Stimulated activated naive CD4-positive, alpha-beta T cell (primary cell): ENCODE measurements around the gene CDH6.

Experiments
- DNase-seq, 6 experiments: peaks; one replicate each; lab custom pipeline; 2025; lab: John Stamatoyannopoulos, UW

CDH6 gene

DNA sequence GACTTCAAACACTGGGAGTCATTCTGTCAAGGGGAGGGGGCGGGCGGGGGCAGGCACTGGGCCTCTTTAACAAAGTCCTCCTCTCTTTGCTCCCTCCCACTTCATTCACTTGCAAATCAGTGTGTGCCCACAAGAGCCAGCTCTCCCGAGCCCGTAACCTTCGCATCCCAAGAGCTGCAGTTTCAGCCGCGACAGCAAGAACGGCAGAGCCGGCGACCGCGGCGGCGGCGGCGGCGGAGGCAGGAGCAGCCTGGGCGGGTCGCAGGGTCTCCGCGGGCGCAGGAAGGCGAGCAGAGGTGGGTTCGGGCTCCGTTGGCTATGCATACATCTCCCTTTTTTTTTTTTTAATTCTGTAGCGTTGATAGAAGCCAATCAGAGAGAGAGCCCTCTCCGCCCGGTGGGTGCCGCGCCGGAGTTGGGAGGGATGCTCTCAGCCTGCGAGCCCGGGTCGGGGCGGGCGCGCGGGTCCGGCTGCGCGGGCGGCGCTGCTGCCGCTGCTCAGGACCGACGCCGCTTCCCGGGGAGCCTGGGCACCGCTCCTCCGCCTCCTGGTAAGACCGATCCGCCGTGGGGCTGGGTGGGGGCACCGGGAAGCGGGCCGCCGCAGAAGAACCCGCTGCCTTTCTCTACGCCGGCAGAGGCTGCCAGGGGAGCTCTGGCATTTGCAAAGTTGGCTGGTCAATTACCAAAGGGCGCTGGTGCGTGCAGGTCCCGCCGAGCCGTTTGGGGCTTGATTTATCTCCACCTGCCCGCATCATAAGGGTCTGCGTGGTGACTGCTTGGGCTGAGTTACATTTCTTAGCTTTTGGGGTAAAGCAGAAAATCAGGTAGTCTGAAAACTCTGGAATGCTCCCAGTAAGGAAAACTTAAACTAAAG lies at the start of gene CDH6:
CDH6 (plus strand) TSS at position 96 of the 877 bp plus-strand sequence. CDS start 73,788 bp downstream, outside the sequence.
- DNase-seq, result no peak

DNA sequence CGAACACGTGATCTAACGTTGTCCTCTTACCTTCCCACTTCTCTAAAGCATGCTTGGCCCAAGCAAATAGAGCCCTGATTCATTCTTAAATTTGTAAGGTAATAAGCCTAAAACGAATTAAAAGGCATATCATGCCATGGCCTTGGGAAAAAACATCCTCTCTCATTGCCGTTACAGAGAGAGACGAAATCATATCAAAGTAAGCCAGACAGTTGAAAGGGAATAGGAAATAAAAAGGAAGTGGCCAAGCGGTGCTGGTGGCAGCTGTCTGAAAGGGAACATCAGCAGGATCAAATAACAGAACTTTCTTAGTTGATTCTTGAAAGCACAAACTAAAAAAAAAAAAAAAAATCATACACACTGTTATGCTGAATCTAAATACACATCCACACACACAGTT lies 49.1 kb upstream of the CDH6 start:
- DNase-seq, result no peak

DNA sequence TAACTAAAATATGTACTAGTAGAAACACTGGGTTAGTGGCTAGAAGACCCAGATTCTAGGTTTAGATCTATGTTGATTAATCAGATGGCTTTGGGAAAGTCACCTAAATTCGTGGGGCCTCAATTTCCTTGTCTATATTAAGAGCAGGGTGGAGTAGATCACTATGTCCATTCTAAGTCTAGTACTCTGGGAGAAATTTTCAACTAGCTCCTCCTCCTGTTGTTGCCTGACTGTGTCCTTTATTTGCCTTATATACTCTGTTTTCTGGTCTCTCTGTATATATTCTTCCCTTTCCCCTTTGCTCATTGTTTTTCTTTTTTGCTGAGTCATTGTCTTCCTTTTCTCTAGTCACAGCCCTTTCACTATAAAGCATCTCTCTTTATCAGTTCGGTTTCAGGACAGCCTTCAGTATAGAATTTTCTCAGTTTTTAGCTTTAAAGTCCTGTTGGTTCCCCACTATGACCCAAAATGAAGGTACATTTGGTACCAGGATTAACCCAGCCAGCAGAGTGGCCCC lies 44.5 kb upstream of the CDH6 start:
- no peak for DNase-seq

- no peak for DNase-seq
Measured at GRCh38 chr5:31153521-31153920, 40.0 kb upstream of the CDH6 start.

DNA sequence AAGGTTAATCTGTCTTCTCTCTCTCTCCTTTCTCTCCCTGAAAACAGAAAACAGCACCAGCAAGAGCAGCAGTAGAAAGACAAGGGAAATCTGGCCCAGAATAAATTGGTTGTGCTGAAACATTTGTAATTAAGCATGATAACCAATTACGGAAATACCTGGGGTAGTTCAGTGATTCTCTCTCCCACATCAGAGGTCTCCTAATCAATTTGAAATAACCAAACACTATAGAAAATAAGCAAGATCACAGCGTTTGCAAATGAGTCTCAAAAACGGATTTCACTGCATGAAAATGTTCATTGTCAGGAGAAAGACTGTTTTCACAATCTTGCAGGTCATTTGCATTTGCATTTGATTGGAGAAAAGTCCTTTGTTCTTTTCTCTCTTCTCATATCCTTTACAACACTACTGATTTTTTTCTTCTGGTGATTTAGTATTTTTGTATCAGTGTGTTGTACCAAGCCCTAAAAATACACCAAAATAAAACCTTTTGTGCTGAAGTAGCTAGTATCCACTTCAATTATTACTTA lies 36.8 kb upstream of the CDH6 start:
- no peak for DNase-seq

DNA sequence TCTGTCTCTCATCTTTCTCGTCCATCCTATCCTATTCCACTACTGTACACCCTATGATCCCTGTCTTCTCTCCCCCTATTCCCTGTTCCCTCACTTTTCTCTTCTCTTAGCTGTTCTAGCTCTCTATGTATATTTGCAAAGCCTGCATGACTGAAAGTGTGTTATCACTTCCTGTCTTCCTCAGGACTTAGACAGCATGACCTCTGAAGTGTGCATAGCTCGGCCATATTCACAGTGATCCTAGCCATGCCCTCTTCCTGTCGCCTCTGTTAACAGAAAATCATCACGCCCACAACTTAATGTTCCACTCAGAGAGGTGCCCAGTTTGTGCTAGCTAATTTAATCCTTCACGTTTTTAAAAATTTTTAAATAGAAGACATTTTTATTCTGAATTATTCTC lies 35.8 kb upstream of the CDH6 start:
- DNase-seq, result no peak

DNA sequence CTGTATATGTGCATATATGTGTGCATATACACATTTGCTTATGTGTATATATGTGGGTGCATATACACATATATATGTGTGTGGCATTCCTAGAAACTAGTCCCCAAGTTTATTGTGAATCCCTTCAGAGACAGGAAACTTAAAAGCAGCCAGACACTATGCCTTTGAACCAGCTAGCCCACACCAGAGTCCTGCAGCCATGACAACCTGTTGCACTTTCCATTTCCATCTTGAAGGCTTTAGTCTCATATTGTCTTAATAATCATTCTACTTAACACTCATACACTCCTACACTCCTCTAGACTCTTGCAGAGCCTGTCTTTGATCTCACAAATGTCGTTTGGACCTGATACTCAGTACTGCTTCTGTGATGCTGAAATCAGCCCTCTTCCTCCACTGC lies 34.8 kb upstream of the CDH6 start:
- no peak for DNase-seq

DNA sequence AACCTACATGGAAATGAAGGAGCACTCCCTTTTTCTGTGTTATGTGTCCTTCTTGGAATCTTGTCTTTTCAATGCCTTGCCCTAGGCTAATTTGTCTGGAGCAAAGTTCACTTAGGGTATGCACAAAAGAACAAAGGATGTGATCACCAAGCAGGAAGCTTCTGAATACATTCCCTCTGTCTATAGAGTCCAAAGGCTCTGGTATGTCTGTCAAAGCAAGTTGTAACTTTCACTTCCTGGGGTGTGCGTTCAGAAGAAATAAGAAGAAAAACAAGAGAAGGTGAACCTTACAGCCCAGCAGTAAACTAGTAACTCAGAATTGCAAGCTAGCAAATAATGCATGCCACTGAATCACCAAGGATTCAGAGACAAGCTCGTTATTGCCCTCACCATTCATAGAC lies 31.7 kb upstream of the CDH6 start:
- DNase-seq, result no peak

DNA sequence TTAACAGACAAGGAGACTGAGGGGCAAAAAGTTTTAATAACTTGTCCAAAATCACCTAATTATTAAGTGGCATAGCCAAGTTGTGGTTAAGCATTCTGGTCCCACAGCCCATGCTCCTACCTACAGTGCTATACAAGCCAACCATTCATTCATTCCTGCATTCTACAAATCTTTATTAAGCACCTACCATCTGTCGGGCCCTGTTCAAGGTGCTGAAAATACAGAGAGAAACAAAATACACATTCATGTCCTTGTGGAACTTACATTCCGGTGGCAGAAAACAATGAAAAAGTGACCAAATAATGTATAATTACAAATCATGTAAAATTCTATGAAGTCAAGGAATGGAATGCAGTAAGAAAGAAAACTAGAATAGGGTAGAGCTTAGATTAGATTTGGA lies 27.8 kb upstream of the CDH6 start:
- no peak for DNase-seq

GRCh38 chr5:31169379-31169778 lies 24.1 kb upstream of the CDH6 start:
- DNase-seq, result no peak

- DNase-seq, result no peak
Measured at GRCh38 chr5:31172881-31173280, 20.6 kb upstream of the CDH6 start.

- DNase-seq, result no peak
Measured at GRCh38 chr5:31173614-31174013, 19.9 kb upstream of the CDH6 start.

GRCh38 chr5:31181376-31181987 lies 12.0 kb upstream of the CDH6 start:
- DNase-seq, result no peak

- DNase-seq, result no peak
Measured at GRCh38 chr5:31182136-31182535, 11.3 kb upstream of the CDH6 start.

- no peak for DNase-seq
Measured at GRCh38 chr5:31185951-31186350, 7.5 kb upstream of the CDH6 start.

GRCh38 chr5:31186672-31187267 lies 6.7 kb upstream of the CDH6 start:
- peak in 1 of 6 experiments; percentile 0 for DNase-seq

DNA sequence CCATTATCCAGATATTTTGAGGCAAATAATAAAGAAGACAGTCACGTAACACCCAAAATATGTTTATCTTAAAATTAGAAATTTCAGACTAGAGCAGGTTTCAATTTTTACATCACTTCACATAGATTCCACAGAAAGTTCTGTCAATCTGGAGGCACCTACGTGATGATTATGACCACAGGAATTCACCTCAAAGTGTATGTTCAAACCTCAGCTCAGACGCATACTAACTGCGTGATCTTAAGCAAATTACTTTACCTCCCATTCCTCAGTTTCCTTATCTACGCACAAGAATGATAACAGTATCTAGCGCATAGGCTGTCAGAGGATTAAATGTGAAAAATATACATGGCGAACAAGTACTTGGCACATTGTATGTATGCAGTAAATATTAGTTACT lies 5.9 kb upstream of the CDH6 start:
- no peak for DNase-seq

- DNase-seq, result no peak
Measured at GRCh38 chr5:31192442-31192841, 1.0 kb upstream of the CDH6 start.

DNA sequence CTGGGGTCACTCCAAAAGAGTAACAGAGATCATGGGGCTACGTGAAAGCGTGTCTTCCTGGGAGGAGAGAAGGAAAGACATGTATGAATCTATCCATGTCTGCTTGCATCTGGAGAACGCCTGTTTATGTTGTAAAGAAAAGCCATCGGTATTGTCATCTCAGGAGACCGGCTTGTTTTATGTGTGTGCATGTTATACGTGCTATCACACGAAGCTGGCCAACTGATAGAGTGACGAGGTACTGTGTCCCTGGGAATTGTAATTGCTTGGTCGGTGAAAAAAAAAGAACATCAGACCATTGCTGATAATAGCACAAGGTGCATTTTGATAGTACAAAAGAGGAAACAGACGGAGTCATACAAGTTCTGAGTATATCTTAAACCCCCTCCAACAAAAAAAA lies 370 bp upstream of the CDH6 start:
- no peak for DNase-seq

- DNase-seq, result no peak
Measured at GRCh38 chr5:31194468-31194813, 955 bp downstream of the CDH6 start.

- DNase-seq, result no peak
Measured at GRCh38 chr5:31194892-31195555, 1.5 kb downstream of the CDH6 start.

DNA sequence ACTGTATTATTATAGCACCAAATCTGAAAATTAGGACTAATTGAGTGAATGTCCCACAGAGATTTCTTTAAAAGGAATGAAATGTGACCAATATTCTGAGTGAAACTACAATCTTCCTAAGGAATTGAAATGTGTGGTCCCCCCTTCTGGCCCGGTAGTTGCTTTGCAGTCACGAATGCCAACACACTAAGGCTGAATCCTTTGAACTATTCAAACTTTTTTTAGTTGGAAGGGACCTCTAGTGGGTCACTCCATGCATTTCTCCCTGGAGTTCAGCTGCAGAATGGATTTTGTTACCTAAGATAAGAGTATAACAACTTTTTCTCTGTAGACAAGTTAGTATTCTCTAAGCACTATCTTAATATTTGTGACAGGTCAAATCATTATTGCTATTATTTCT lies 2.8 kb downstream of the CDH6 start:
- DNase-seq, result no peak
